G401.6 (cell line): ENCODE results near the gene WDR70.
"Not testable (repeated sequence)": the region's sequence is repeated elsewhere in the genome, so short reads cannot be mapped to it uniquely, and the experiment has no call there.

ENCODE experiments used
- FAIRE-seq: peaks from 2 replicates; lab custom pipeline; 2012; peaks lifted over from hg19 to GRCh38; lab: Jason Lieb, UNC

Gene WDR70

GRCh38 chr5:37685816-37686215, 306.7 kb downstream of the WDR70 start:
- FAIRE-seq: no peak

- not testable (repeated sequence) for FAIRE-seq
Observed at GRCh38 chr5:37688925-37689324, 309.8 kb downstream of the WDR70 start.

GRCh38 chr5:37694333-37694732, 315.2 kb downstream of the WDR70 start:
- not testable (repeated sequence) for FAIRE-seq

- no peak for FAIRE-seq
Observed at GRCh38 chr5:37694867-37695266, 315.7 kb downstream of the WDR70 start.

GRCh38 chr5:37695647-37696046, 316.5 kb downstream of the WDR70 start:
- FAIRE-seq: no peak

- no peak for FAIRE-seq
Observed at GRCh38 chr5:37696190-37697021, 317.3 kb downstream of the WDR70 start.

GRCh38 chr5:37701868-37702267, 322.8 kb downstream of the WDR70 start:
- FAIRE-seq: no peak

GRCh38 chr5:37703841-37704241, 324.7 kb downstream of the WDR70 start:
- no peak for FAIRE-seq

- no peak for FAIRE-seq
Observed at GRCh38 chr5:37704406-37704805, 325.3 kb downstream of the WDR70 start.

GRCh38 chr5:37709020-37709419, 329.9 kb downstream of the WDR70 start:
- FAIRE-seq: no peak

- no peak for FAIRE-seq
Observed at GRCh38 chr5:37710965-37711364, 331.8 kb downstream of the WDR70 start.

GRCh38 chr5:37712750-37713149, 333.6 kb downstream of the WDR70 start:
- no peak for FAIRE-seq

- FAIRE-seq: no peak
Observed at GRCh38 chr5:37714756-37715155, 335.6 kb downstream of the WDR70 start.

- FAIRE-seq: no peak
Observed at GRCh38 chr5:37715361-37715760, 336.2 kb downstream of the WDR70 start.

- no peak for FAIRE-seq
Observed at GRCh38 chr5:37715992-37716391, 336.9 kb downstream of the WDR70 start.

- FAIRE-seq: no peak
Observed at GRCh38 chr5:37716405-37716804, 337.3 kb downstream of the WDR70 start.

GRCh38 chr5:37717276-37717612, 338.1 kb downstream of the WDR70 start:
- FAIRE-seq: no peak

GRCh38 chr5:37717613-37718431, 338.7 kb downstream of the WDR70 start:
- no peak for FAIRE-seq

- FAIRE-seq: no peak
Observed at GRCh38 chr5:37720550-37720952, 341.4 kb downstream of the WDR70 start.

- no peak for FAIRE-seq
Observed at GRCh38 chr5:37721447-37721871, 342.3 kb downstream of the WDR70 start.

- no peak for FAIRE-seq
Observed at GRCh38 chr5:37722236-37723161, 343.4 kb downstream of the WDR70 start.
